ENCODE results near the gene SDC3. TPM values are rescaled to one million over a fixed set of nuclear protein-coding genes. Genes with fewer than 3 reads are reported as not detected.

The SDC3 gene
- total and polyA plus RNA-seq, 11 donors, result 16.8 to 83.4 (median 28.8) TPM

GRCh38 chr1:30892671-30893073 lies 15.9 kb downstream of the SDC3 start:
- TF ChIP-seq CTCF (IDR thresholded peaks at IDR 0.05), result no peak
- no peak for TF ChIP-seq POLR2A (IDR thresholded peaks at IDR 0.05)
- no peak overlapping the region for H3K4me3 ChIP-seq
- ATAC-seq (no peak), DNase-seq (no peak)
- no peaks in the 10 kb centered on the region for H3K9me3 ChIP-seq
- peaks cover 0 to 51% (median 28%) of the 10 kb centered on the region in 12 donors for H3K4me1 ChIP-seq
- WGBS, 4 donors, result 71 to 91% (median 87%) methylated on average over 6 of the region's 6 CpGs
- H3K27ac ChIP-seq, result peak overlapping the region in 1 of 12 donors; percentile 88
- no peaks in the 10 kb centered on the region for H3K36me3 ChIP-seq
- no peaks in the 10 kb centered on the region for H3K27me3 ChIP-seq
- intact Hi-C loops (cut with DNase I), result loop anchor here in 2 of 10 donors (5.0 kb wide), 2 partner anchors 35 to 70 kb away; no protein-coding TSS in a partner anchor

- no peak overlapping the region for H3K4me3 ChIP-seq
- ATAC-seq (no peak), DNase-seq (no peak)
- H3K4me1 ChIP-seq, result peaks cover 0 to 55% (median 30%) of the 10 kb centered on the region in 12 donors
- no peaks in the 10 kb centered on the region for H3K27me3 ChIP-seq
- intact Hi-C loops (cut with DNase I), result loop anchor here in 2 of 10 donors (5.0 kb wide), 2 partner anchors 34 to 69 kb away; no protein-coding TSS in a partner anchor
- no peaks in the 10 kb centered on the region for H3K9me3 ChIP-seq
- H3K36me3 ChIP-seq, result no peaks in the 10 kb centered on the region
- WGBS, 4 donors, result 95 to 100% (median 97%) methylated on average over 5 of the region's 5 CpGs
- no peak for TF ChIP-seq CTCF (IDR thresholded peaks at IDR 0.05)
- TF ChIP-seq POLR2A (IDR thresholded peaks at IDR 0.05), result no peak
- H3K27ac ChIP-seq, result peak overlapping the region in 1 of 12 donors; percentile 88
Measured at GRCh38 chr1:30891227-30891552, 17.4 kb downstream of the SDC3 start.

- no peaks in the 10 kb centered on the region for H3K9me3 ChIP-seq
- no peak for DNase-seq
- no peaks in the 10 kb centered on the region for H3K36me3 ChIP-seq
- peak overlapping the region in 1 of 12 donors; percentile 88 for H3K27ac ChIP-seq
- WGBS, 4 donors, result 78 to 86% (median 81%) methylated on average over 10 of the region's 10 CpGs
- intact Hi-C loops (cut with DNase I), result loop anchor here in 2 of 10 donors (5.0 kb wide), 2 partner anchors 33 to 68 kb away; no protein-coding TSS in a partner anchor
- no peak for ATAC-seq
- no peaks in the 10 kb centered on the region for H3K27me3 ChIP-seq
- TF ChIP-seq CTCF (IDR thresholded peaks at IDR 0.05) (no peak), POLR2A (IDR thresholded peaks at IDR 0.05) (no peak)
- H3K4me1 ChIP-seq, result peaks cover 0 to 55% (median 29%) of the 10 kb centered on the region in 12 donors
- H3K4me3 ChIP-seq, result no peak overlapping the region
Measured at GRCh38 chr1:30890502-30891226, 17.9 kb downstream of the SDC3 start.

- Histone ChIP-seq H3K9me3 (no peaks in the 10 kb centered on the region), H3K27ac (peak overlapping the region in 2 of 12 donors; percentile 61 to 88), H3K27me3 (no peaks in the 10 kb centered on the region), H3K36me3 (no peaks in the 10 kb centered on the region), H3K4me1 (peaks cover 0 to 51% (median 27%) of the 10 kb centered on the region in 12 donors), H3K4me3 (no peak overlapping the region)
- TF ChIP-seq CTCF (IDR thresholded peaks at IDR 0.05), result no peak
- no peak for TF ChIP-seq POLR2A (IDR thresholded peaks at IDR 0.05)
- intact Hi-C loops (cut with DNase I), result loop anchor here in 1 of 10 donors (5.0 kb wide), 1 partner anchor 67 kb away; no protein-coding TSS in a partner anchor
- 91 to 94% (median 91%) methylated on average over 5 of the region's 5 CpGs for WGBS, 4 donors
- DNase-seq (no peak), ATAC-seq (no peak)
Measured at GRCh38 chr1:30889511-30889910, 19.0 kb downstream of the SDC3 start.

All from heart left ventricle (tissue), 16 donors.